Hematopoietic multipotent progenitor cell treated with erythropoietin and hydrocortisone succinate and interleukin-3 and kit ligand, for 6 days (in vitro differentiated cells): ENCODE results near the gene DRAM1.
"Not testable (repeated sequence)": the region's sequence is repeated elsewhere in the genome, so short reads cannot be mapped to it uniquely, and the experiment has no call there.

Experiments
- DNase-seq: peaks from one replicate; pipeline ENCODE4 v3.0.0-alpha.2; 2015

Gene DRAM1, protein sequence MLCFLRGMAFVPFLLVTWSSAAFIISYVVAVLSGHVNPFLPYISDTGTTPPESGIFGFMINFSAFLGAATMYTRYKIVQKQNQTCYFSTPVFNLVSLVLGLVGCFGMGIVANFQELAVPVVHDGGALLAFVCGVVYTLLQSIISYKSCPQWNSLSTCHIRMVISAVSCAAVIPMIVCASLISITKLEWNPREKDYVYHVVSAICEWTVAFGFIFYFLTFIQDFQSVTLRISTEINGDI

DNA sequence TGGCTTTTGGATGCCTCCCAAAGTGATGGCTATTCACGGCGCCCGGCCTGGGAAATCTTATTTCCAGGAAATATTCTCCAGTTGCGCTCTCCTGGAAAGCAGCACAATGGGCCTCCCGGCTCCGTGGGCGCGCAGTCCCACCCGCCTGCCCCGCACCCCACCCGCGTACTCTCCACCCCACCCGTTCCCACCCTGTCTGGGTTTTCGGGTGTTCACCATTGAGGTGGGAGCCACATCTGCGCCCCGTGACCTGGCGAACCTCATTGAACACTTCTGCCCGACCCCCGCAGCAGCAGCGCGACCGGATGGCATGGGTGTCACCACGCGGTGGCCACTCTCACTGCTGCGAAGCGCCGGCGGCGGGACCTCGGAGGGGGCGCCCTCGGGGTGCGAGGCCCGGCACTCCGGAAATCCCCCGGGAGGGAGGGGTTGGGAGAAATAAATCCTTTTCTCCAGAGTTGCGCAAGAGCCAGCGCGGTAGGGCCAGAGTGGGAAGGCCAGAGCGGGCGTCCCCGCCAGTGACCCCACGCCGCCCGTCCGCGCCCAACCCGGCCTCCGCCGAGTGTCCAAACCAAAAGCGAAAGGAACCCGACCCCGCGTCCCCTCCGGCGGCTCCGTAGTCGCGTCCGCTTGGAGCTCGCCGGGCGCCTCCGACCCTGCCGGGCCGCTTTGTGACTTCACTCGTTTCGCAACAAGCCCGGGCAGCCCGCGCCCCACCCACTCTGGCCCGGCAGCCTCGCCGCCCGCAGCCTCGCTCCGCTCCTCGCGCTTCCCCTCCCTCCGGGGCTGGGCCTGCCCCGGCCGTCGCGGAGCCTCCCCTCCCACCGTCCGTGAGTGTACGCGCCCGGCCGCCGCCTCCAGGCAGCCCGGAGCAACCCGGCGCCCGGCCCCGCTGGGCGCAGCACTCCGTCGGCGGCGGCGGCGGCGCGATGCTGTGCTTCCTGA is at the start of gene DRAM1:
Gene DRAM1, plus strand, starts transcription at position 720 of the 945 bp plus-strand sequence. Its CDS starts 210 bp downstream, at position 930.
- DNase-seq: peak; percentile 93

DNA sequence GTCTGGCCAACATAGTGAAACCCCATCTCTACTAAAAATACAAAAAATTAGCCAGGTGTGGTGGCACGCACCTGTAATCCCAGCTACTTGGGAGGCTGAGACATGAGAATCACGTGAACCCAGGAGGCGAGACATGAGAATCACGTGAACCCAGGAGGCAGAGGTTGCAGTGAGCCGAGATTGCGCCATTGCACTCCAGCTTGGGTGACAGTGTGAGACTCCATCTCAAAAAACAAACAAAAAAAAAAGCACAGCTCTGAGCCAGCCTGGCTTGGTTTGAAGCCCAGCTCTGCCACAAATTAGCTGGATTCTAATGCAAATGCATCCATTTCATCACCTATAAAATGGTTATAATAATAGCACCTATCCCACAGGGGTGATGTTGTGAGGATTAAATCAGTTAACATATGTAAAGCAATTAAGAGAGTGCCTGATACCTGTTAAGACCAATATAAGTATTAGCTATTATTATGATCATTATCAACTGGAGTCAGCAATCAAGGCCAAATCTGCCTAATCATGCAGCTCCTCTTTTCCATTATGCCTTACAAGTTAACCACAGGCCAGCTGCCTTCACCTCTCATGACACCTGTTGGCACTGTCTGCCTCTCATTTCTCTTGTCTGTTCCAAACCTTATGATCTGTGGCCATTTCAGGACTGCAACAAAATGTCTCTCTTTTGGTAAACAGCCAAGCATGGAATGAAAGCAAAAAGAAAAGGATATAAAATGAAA is 48.8 kb upstream of the DRAM1 start:
- DNase-seq: peak; percentile 38

DNA sequence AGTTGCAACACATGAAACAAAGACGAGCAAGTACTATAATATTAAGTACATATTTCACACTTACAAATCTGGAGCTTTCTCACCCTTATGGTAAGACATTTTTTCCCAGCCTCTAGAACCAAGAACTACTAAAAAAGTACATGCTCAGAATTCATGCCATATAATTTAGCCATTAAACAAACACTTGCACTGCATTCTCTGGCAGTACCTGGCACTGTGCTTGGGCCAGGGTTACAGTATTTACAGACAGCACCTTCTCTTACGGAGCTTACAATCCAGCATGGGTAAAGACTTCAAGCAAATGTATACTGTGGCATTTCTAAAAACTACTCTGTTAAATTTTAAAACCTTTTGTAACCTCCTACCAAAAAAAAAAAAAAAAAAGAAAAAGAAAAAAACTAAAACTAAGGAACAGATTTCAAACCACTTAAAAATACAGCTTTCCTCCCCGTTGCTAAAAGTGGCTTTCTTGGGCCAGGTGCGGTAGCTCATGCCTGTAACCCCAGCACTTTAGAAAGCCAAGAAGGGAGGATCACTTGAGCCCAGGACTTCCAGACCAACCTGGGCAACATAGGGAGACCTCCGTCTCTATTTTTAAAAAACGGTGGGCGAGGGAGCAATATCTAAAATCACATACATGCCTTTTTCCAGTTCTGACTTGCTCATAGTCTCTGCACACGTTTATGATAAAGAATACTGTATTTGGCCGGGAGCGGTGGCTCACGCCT is 47.6 kb upstream of the DRAM1 start:
- DNase-seq: peak; percentile 44

DNA sequence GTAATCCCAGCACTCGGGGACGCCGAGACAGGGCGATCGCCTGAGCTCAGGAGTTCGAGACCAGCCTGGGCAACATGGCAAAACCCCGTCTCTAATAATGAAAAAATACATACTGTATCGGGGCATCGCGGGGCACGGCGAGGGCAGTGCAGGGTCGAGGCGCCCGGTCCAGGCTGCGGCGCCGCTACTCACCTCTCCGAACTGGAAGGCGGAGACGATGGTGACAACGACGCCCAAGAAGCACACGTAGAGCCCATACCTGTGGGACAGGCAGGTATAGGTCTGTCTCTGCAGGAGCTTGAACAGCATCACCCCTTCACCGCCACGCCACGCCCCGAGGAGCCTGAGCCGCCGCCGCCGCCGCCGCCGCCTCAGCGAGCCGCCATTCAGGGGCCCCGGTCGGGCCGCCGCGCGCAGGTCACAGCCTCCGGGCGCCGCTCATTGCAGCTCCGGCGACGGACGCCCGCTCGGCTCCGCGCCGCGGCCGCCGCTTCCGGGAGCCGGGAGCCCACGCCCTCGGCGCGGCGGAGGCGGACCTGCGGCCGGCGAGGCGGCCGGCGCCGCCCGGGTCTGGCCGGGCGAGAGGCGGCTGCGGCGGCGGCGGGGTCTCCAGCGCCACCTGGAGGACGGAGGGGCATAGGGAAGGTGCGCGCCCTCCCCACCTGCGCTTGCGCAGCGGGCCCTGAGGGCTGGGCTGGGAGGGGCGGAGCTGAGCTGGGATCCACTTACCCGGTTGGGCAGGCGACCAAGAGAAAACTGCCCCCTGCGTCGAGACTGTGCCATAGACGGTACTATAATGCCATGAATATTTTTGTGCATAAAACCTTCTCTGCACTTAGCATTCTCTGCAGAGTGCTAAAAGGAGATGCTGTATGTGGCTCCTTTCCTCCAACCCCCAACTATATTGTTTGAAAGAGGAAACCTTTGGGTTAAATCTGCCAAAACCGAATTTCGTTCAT is 46.7 kb upstream of the DRAM1 start, which contains the start of gene GNPTAB:
Gene GNPTAB, minus strand, starts transcription at position 593 of the 959 bp plus-strand sequence. Its CDS starts 284 bp downstream, at position 309.
- peak; percentile 98 for DNase-seq

DNA sequence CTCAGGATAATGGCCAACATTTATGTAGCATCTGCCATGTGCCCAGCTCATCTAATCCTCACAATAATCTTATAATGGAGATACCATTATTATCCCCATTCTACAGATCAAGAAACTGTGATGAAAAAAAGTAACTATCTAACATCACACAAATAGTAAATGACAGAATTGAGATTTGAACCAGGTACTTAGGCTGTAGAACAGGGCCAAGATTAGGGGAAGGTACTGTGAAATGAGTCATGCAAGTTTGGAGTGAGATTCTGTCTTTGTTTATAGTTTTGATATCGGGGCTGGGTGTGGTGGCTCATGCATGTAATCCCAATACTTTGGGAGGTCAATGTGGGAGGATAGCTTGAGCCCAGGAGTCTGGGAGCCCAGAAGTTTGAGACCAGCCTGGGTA is 45.4 kb upstream of the DRAM1 start:
- DNase-seq: peak; percentile 27

DNA sequence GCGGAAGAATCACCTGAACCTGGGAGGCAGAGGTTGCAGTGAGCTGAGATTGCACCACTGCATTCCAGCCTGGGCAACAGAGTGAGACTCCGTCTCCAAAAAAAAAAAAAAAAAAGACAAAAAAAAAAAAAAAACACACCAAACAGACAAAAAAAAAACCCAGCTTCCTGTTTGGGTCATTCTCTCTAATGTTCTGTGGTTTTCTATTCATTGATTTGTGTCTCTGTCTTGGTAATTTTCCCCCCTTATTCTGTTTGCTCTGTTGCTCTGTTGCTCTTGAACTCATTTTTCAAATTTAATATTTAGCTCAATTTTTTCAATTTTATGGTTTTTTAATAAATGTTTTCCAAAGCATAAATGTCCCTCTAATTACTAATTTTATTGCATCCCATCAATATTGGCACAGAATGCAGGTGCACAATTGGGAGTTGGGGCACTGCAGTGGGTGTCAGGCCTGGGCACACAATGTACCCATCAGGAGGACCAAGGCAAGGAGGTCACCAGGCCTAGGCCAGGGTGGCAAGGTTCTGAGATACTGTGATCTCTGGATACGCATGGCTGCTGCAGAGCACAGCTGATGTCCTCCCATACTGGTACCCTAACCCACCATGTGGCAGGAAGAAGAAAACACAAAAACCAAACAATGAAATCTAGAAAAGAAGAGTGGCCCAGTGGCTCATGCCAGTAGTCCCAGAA is 38.6 kb upstream of the DRAM1 start:
- DNase-seq: no peak

DNA sequence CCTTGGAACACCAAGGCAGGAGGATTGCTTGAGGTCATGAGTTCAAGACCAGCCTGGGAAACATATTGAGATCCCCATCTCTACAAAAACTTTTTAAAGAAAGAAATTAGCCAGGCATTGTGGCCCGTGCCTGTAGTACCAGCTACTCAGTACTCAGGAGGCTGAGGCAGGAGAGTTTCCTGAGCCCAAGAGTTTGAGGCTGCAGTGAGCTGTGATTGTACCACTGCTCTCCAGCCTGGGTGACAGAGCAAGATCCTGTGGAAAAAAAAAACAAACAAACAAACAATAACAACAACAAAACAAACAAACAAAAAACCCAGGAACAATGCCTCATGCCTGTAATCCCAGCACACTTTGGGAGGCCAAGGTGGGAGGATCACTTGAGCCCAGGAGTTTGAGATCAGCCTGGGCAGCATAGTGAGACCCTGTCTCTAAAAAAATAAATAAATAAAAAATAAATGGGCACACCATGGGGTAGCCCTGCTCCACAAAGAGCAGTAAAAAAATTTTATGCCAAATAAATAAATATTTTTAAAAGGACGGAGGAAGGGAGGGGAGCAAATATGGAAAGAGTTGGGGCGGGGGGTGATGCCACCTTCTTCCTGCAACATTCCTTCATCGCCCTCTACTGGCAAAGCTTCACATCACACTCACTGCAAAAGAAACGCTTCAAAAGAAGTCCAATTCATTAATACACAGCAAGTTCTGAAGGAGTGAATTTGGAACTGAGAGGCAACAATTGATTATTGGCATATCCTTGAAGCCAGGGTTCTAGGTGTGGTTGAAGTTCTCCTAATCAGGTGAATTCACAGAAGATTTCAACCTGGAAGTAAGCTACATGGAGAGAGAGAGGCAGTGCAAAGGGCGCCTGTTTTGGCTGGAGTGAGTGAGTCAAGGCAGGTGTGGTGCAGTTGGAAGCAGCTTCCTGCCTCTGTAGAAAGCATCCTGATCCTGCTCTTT is 37.8 kb upstream of the DRAM1 start:
- peak; percentile 86 for DNase-seq

DNA sequence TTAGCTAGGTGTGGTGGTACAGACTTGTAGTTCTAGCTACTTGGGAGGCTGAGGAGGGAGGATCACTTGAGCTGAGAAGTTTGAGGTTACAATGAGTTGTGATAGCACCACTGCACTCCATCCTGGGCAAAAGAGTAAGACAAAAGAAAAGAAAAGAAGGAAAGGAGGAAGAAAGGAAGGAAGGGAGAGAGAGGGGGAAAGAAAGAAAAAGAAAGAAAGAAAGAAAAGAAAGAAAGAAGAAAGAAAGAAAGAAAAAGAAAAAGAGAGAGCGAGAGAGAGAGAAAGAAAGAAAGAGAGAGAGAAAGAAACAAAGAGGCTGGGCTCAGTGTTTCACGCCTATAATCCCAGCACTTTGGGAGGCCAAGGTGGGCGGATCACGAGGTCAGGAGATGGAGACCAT is 36.3 kb upstream of the DRAM1 start:
- DNase-seq: no peak

DNA sequence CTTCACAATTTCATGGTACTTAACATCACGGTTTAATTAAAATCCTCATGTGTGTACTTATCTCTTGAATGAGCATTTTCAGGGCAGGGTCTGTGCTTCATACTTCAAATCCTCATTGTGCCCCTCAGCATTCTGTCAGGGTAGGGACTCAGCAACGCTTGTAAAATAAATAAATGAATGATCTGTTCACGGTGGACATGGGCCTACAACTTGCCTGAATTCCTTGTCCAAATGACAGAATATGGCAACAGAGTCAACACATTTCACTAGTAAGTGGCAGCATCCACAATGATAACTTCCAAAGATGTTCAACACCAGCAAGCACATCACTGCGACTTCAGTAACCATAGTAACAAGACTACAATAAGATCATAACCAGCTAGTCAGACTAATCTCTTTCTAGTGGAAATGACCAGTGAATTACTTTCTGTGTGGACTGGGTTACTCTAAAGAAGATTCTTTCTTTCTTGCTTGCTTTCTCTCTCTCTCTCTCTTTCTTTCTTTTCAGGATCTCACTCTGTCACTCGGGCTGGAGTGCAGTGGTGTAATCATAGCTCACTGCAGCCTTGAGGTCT is 32.2 kb upstream of the DRAM1 start:
- no peak for DNase-seq

DNA sequence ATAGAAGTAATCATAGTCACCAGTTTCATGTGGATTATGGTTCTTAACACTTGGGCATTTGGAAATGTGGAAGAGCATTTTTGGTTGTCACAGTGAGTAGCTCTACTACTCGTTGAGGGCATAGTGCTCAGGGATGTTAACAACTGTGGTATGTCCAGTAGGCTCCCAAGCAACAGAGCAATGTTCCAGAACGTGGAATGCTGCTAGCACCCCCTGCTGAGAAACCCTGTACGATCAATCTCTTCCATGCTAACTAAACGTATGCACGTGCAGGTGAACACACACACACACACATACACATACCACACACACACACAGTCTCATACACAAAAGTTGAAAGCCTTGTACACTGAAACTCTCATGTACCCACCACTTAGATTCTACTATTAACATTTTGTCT is 30.1 kb upstream of the DRAM1 start:
- DNase-seq: no peak

DNA sequence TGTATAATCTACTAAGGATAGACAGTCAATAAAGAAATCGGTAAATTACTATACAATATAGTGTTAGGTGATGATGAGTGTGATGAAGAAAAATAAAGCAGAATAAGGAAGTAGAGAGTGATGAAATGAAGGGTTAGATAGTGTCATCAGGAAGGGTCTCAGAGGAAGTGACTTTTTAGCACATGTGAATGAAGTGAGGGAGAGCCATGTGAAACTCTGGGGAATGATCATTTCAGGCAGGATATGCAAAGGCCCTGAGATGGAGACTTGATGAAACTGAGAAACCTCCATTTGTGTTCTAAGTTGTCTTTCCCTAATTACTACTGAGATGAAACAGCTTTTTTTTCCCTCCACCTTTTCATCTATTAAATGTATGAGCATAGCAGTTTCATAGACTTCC is 27.2 kb upstream of the DRAM1 start:
- DNase-seq: peak; percentile 41

DNA sequence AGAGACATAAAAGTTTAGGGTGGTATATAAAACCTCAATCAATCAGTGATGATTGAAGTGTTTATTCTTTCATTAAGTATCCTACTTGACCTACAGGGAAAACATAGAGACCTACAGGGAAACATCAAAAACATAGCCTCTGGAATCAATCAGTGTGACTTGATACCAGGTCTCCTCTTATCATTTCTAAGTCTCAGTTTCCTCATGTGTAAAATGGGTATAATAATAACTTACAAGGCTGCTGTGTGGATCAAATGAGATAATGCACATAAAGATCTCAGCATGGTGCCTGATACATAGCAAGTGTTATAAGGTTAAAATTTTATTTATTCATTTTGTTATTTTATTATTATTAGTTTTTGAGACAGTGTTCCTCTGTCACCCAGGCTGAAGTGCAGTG is 24.4 kb upstream of the DRAM1 start:
- no peak for DNase-seq

DNA sequence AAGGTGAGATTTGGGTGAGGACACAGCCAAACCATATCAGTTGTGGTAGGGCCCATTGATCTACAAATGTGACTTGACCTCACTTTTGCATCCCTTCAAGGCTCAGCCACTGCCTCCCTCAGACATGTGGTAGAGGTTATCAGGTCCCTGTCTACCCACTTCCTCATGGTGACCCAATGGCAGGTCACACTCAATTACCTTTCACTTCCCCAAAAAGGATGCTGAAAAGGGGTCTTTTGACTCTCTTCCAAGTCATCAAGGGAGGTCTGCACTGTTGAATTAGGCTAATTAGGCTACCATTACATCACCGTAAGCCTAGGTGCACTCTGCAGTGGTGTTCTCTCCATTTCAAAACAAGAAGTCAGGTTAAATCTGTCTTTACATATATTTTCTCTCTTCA is 22.6 kb upstream of the DRAM1 start:
- DNase-seq: peak; percentile 58

DNA sequence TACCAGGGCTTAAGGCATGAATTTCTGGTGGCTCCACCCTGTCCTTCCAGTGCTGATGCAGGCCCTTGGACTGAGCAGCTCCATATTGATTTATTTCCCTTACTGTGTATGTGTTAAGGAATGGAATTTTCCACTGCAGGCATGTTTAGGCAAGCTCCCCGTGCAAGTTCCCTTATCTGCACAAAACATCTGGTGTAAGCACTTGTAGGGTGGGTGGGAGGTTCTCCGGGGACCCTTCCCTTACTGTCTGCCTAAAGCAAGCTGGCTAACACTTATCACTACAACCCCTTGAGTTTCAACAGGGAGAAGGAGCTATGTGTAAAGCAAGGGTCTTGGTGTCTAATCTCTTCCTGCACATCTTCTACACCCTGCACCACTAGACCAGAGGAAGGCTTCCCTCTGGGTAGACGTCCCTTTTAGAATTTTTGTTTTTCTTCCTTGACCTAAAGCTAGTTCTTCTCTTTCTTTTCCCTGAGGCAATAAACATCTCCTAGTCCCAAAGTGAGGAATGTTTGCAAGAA is 22.0 kb upstream of the DRAM1 start:
- DNase-seq: peak; percentile 92

DNA sequence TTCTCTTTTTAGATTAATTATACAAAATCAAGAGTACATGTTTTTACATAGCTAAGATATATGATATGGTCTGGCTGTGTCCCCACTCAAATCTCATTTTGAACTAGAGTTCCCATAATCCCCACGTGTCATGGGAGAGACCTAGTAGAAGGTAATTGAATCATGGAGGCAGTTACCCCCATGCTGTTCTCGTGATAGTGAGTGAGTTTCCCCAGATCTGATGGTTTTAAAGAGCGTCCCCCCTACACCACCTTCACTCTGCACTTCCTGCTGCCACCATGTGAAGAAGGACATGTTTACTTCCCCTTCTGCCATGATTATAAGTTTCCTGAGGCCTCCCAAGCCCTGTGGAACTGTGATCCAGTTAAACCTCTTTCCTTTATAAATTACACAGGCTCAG is 21.4 kb upstream of the DRAM1 start:
- peak; percentile 41 for DNase-seq

DNA sequence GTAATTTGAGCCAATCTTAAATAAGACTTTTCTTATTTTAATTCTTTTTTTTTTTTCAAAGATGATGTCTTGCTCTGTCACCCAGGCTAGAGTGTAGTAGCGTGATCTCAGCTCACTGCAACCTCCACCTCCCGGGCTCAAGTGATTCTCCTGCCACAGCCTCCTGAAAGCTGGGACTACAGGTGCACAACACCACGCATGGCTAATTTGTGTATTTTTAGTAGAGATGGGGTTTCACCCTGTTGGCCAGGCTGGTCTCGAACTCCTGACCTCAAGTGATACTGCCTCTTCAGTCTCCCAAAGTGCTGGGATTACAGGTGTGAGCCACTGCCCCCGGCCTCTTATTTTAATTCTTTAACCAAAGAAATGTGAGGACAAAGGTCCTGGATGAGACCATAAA is 20.8 kb upstream of the DRAM1 start:
- not testable (repeated sequence) for DNase-seq

DNA sequence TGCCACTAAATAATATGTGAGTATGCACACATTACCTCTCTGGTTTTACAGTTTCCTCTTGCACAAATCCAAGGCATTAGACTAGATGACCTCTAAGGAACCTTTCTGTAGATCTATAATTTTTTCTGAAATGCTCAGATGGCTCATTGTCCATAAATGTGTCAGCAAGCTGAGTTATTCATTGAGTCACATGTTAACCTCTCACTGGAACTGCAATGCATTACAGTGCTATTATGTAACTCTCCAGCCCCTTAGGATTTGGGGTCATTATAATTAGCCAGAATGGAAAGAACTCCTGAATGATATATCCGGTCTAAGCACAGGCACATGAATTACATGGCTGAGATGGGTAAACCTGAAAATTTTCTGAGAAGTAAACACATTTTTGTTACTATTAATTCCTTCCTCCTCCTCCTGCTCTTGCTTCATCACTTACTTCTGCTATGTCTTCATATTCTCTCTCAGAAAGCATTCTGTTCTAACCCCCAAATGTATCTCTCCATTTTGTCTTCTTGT is 20.3 kb upstream of the DRAM1 start:
- DNase-seq: peak; percentile 42

DNA sequence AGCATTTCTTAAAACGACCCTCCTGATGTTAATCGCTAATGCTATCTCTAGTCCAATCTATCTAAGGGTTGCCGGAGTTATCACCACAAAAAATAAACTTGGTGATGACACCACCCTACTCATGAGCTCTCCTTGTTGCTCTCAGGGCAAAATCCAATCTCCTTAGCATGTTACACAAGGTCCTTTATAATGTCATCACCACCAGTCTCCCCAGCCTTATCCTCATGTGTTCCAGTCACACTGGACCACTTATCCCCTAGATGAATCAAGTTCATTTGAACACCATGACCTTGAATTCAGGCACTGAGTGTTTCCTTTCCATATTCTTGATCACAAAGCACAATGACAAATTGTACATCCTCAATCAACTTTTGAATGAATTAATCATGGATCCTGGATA is 19.0 kb upstream of the DRAM1 start:
- no peak for DNase-seq
